ENCODE measurements around the gene ICAM1.

The ICAM1 gene

DNA sequence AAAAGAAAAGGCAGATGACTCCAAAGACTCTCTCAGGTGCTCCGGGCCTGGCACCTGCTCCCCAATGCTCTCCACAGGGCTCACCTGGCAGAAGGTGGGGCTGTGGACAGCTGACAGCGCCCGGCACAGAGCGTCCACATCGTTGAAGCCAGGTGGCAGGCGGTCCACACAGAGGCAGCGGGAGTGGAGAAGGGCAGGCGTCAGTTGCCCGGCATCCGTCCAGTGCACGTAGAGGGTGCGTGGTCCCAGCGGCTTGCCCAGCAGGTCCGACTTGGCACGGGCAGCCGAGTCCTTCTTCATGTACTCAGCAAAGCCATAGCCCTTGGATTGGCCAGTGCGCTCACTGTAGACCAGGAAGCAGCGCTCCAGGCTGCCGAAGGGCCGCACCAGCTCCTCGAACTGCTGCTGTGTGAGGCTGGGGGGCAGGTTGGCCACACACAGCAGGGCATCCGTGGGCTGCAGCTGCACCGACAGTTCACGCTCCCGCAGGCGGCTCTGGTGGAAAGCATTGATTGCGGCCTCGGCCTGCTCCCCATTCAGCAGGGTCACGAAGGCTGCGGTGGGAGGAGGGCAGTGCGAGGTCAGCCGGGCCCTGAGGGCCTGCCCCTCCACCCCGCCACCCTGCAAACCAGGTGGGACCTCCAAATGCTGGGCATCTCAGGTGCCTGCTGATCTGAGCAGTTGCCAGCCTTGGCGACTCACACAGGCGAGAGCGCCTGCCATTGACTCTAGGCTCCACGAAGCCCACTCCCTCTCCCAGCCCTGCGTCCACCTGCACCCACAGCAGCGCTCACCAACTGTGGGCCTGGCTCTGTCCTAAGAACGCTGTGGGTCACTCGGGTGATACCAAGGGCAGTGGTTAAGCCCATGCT lies 57.9 kb downstream of the ICAM1 start:
- DNase-seq: no peak

DNA sequence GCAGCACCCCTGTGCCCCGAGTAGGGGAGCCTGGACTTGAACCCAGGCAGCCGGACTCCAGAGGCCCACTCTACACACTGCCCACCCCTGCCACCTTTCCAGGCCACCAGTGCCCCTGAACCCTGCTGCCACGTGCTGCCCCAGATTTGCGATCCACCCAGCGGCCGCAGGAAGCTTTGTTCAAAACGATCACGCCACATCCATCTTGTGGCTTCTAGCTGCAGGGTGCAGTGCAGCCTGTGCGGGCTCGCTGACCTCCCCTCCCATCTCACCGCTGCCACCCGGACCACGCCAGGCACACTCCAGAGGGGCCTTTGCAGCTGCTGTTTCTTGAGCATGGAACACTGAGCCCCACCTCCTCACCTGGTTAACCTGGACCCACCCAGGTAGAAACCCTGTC lies 58.6 kb downstream of the ICAM1 start:
- DNase-seq: no peak

GRCh38 chr19:10332158-10332964 lies 61.4 kb downstream of the ICAM1 start:
- DNase-seq: no peak

- DNase-seq: peak; percentile 96
These were observed 62.2 kb downstream of the ICAM1 start, which contains the start of gene RAVER1 for GRCh38 chr19:10332965-10333757. TSS of gene RAVER1 (minus strand) at chr19:10333529. CDS start at chr19:10333507, 22 bp downstream.

DNA sequence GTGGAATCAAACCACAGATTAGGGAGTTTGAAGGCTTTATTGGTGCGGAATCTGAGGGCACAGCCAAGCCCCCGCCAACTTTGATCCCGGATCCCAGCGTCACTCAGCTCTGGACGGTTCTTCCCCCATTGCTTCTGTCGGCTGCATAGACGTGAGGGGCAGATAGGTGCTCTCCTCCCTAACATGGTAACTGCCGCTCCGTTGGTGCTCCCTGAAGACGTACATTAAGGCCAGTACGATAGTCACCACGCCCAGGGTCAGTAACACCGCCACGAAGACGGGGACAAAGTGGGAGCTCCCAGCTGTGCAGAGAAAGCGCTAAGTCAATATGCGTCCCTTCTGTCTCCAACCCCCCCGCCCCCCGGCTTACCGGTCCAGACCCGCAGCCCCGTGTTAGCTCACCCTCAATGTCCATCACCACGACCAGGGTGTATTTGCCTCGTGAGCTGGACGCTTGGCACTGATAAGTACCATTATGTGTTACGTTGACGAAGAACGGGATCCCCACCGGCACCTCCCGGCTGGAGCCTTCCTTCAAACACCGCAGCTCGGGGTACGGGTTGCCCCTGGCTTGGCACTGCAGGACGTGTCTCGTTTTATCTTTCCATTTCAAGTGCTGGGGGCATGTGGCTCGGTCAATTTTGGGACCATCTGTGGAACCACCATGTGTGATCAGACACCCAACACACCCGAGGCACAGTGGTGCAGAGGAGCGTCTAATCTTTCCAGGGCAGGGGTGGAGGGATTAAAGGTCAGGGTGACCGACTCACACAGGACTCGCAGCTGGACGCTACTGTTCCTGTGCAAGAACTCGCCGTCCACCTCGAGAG lies 63.1 kb downstream of the ICAM1 start:
- no peak for DNase-seq

DNA sequence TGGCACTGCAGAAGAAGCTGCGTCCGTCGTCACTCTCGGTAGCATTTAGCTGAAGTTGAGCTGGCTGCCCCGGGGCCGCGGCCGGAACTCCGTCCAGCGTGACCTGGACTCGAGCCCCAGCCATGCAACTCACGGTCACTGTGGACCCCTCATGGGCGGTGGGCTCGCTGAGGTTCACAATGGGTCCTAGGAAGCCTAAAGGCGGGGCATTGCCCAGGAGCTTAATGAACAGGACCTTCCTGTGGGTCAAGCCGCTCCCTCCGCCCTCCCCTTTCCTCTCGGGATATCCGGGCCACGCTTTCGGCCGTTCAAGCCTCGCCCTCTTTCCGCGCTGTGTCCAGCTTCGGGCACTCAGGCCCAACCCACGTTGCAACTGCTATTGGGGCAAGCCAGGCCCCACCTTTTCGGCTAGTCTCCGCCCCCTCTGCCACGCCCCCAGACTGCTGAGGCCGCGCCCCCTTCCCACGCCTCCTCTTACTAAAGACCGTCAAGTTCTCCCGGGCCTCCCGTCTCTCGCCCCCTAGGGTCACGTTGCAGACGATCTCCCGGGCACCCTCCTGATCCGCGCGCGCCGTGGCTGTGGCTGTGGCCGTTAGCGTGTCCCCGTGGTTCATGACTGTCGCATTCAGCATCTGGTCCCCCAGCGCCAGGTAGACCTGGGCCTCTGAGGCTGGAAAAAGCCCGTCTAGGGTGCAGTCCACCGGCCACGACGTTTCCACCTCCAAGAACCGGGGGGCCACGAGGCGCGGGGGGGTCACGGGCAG lies 63.9 kb downstream of the ICAM1 start:
- no peak for DNase-seq

DNA sequence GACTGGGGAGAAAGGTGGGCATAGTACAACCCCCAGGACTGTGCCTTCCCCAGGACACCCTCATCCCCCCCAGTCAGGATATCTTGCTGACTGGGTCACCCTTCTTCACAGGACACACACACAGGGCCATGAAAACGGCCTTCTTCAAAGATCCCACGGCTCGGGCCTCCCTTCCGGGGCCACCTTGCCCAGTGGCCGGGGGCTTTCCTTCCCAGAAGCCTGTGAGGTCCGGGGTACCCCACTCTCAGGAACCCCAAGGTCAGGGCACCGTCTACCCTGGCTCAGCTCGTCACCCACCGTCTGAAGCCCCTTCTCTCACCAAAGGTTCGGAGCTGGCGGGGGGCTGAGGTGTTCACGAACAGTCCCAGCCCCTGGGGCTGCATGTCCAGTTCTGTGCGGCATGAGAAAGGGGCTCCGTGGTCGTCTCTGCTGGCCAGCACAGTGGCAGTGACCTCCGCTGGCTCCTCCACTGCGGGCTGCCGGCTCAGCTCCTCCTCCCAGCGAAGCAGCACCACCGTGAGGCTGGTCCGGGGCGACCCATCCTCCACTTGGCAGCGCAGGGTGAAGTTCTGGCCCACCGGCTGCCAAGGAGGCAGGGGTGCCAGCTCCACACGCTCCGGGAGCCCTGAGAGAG lies 64.5 kb downstream of the ICAM1 start:
- no peak for DNase-seq
